DMS153 (cell line): ENCODE data around the gene VAV3.

Experiments used
- DNase-seq: peaks from one replicate; lab custom pipeline; 2025; lab: John Stamatoyannopoulos, UW

VAV3 gene

GRCh38 chr1:107647012-107647411 is 318.0 kb downstream of the VAV3 start:
- DNase-seq = no peak

GRCh38 chr1:107643766-107644165 is 321.2 kb downstream of the VAV3 start:
- no peak for DNase-seq

GRCh38 chr1:107640207-107640606 is 324.8 kb downstream of the VAV3 start:
- no peak for DNase-seq

GRCh38 chr1:107637101-107637500 is 327.9 kb downstream of the VAV3 start:
- DNase-seq = no peak

- no peak for DNase-seq
Measured at GRCh38 chr1:107633596-107633995, 331.4 kb downstream of the VAV3 start.

- DNase-seq = no peak
Measured at GRCh38 chr1:107626073-107626796, 338.7 kb downstream of the VAV3 start.

- no peak for DNase-seq
Measured at GRCh38 chr1:107625405-107626029, 339.5 kb downstream of the VAV3 start.

GRCh38 chr1:107623431-107623830 is 341.5 kb downstream of the VAV3 start:
- DNase-seq = no peak

- no peak for DNase-seq
Measured at GRCh38 chr1:107622966-107623365, 342.0 kb downstream of the VAV3 start.

GRCh38 chr1:107622535-107622934 is 342.4 kb downstream of the VAV3 start:
- DNase-seq = no peak

GRCh38 chr1:107620753-107621152 is 344.2 kb downstream of the VAV3 start:
- no peak for DNase-seq

- no peak for DNase-seq
Measured at GRCh38 chr1:107618539-107618938, 346.4 kb downstream of the VAV3 start.

GRCh38 chr1:107617921-107618320 is 347.1 kb downstream of the VAV3 start:
- no peak for DNase-seq

GRCh38 chr1:107617456-107617855 is 347.5 kb downstream of the VAV3 start:
- no peak for DNase-seq

- DNase-seq = no peak
Measured at GRCh38 chr1:107609808-107610207, 355.2 kb downstream of the VAV3 start.

- no peak for DNase-seq
Measured at GRCh38 chr1:107604825-107605224, 360.2 kb downstream of the VAV3 start.

GRCh38 chr1:107600607-107601160 is 364.3 kb downstream of the VAV3 start:
- no peak for DNase-seq

GRCh38 chr1:107599220-107599619 is 365.8 kb downstream of the VAV3 start:
- no peak for DNase-seq

- DNase-seq = no peak
Measured at GRCh38 chr1:107597290-107597689, 367.7 kb downstream of the VAV3 start.

- DNase-seq = no peak
Measured at GRCh38 chr1:107594536-107594935, 370.4 kb downstream of the VAV3 start.

GRCh38 chr1:107593501-107594209 is 371.3 kb downstream of the VAV3 start:
- no peak for DNase-seq

- DNase-seq = no peak
Measured at GRCh38 chr1:107590900-107591622, 373.9 kb downstream of the VAV3 start.
